CD4-positive, alpha-beta T cell (primary cell): ENCODE data around the gene GRIN2A. TPM values are rescaled to one million over a fixed set of nuclear protein-coding genes. Genes with fewer than 3 reads are reported as not detected.

Experiments
- ATAC-seq: fragments of 200-7000 bp; cut with Tn5 transposase; one replicate; pipeline ENCODE4 v1.10.0; 2022; ENCODE audit warnings: mild to moderate bottlenecking; ENCODE audit not compliant: poor library complexity
- CTCF ChIA-PET: fragments of 350-600 bp; sonication (Branson Sonifier 250); formaldehyde crosslinking; loops from one replicate; lab custom pipeline; 2021; ENCODE audit warnings: antibody characterized with exemption, inconsistent platforms; lab: Charles Lee
- POLR2A ChIA-PET: fragments of 350-600 bp; sonication (Branson Sonifier 250); formaldehyde crosslinking; loops from one replicate; lab custom pipeline; 2021; ENCODE audit warnings: antibody characterized with exemption, inconsistent platforms; lab: Charles Lee
- DNase-seq, 14 experiments: peaks; one replicate each; pipeline ENCODE4 v3.0.0-alpha.2; 2013 to 2020; ENCODE audit warnings: mixed read lengths in 2 of 14
- H3K27ac ChIP-seq, 2 donors: one replicate each; pipeline versions ENCODE4 v1.5.1 to v1.7.0; 2013; ENCODE audit warnings: low read length in 2 of 2, low read depth in 1 of 2, mild to moderate bottlenecking in 1 of 2
- H3K27me3 ChIP-seq, 2 experiments: 1 replicate in 1 of 2; 2 replicates in 1 of 2; pipeline versions ENCODE4 v1.6.1 to v1.7.0; 2013; ENCODE audit warnings: low read length in 2 of 2, control low read depth in 1 of 2, mild to moderate bottlenecking in 1 of 2, moderate library complexity in 1 of 2; ENCODE audit not compliant: insufficient read depth in 2 of 2, control insufficient read depth in 1 of 2
- H3K36me3 ChIP-seq: one replicate; pipeline ENCODE4 v1.6.1; 2013; ENCODE audit warnings: low read length, control low read depth; ENCODE audit not compliant: insufficient read depth
- H3K4me1 ChIP-seq: one replicate; pipeline ENCODE4 v1.6.1; 2013; ENCODE audit warnings: low read length, control low read depth; ENCODE audit not compliant: insufficient read depth
- H3K4me3 ChIP-seq: one replicate; pipeline ENCODE4 v1.5.1; 2013; ENCODE audit warnings: mild to moderate bottlenecking, low read length, moderate library complexity
- H3K9me3 ChIP-seq, 2 experiments: 1 replicate in 1 of 2; 2 replicates in 1 of 2; pipeline versions ENCODE4 v1.6.1 to v1.7.0; 2013; ENCODE audit warnings: low read length in 2 of 2, mild to moderate bottlenecking in 2 of 2, control low read depth in 1 of 2, moderate library complexity in 1 of 2; ENCODE audit not compliant: control insufficient read depth in 1 of 2, insufficient read depth in 1 of 2
- H3K27ac Mint-ChIP-seq: one replicate; pipeline ENCODE4 v1.8.0; 2020; ENCODE audit warnings: mixed read lengths
- H3K27me3 Mint-ChIP-seq: one replicate; pipeline ENCODE4 v1.8.0; 2021; ENCODE audit warnings: mixed read lengths
- H3K36me3 Mint-ChIP-seq: one replicate; pipeline ENCODE4 v1.8.0; 2021; ENCODE audit warnings: low read depth, mixed read lengths
- H3K4me1 Mint-ChIP-seq: one replicate; pipeline ENCODE4 v1.8.0; 2021; ENCODE audit warnings: low read depth, mixed read lengths
- H3K4me3 Mint-ChIP-seq: one replicate; pipeline ENCODE4 v1.8.0; 2020; ENCODE audit warnings: mild to moderate bottlenecking, mixed read lengths
- H3K9me3 Mint-ChIP-seq: one replicate; pipeline ENCODE4 v1.8.0; 2020; ENCODE audit warnings: mixed read lengths
- intact Hi-C, 2 experiments: fragments of 100-400 bp; cut with DNase I in 1 of 2; cut with micrococcal nuclease in 1 of 2; formaldehyde crosslinking; loops; one replicate each; pipeline versions ENCODE4 v1.15.1 to v1.9.0; 2023 to 2025; cut with DNase I, micrococcal nuclease
- total RNA-seq, 174 experiments: library from RNA in 2 of 174; stranded (reverse) in 2 of 174; gene quantifications; one replicate each; pipeline ENCODE4 v1.2.3 and lab custom pipeline; 2021 to 2026
- TF ChIP-seq, protein P1 (sequence below): fragments of 200-600 bp; IDR thresholded peaks from one replicate; pipeline ENCODE4 v1.8.0; 2022; ENCODE audit warnings: antibody characterized with exemption, mild to moderate bottlenecking

The GRIN2A gene
- total RNA-seq, 2 experiments from 2014 or later, result not detected

- H3K4me1 ChIP-seq, result no peaks in the 10 kb centered on the region
- H3K36me3 Mint-ChIP-seq, result no peaks in the 10 kb centered on the region
- ChIA-PET POLR2A (no interaction called here), CTCF (no interaction called here)
- no peak overlapping the region for H3K27ac Mint-ChIP-seq
- peaks cover 13% of the 10 kb centered on the region for H3K27me3 Mint-ChIP-seq
- H3K27me3 ChIP-seq, result peaks cover 0 to 3% of the 10 kb centered on the region in 2 experiments
- H3K36me3 ChIP-seq, result no peaks in the 10 kb centered on the region
- no peak overlapping the region for H3K4me3 Mint-ChIP-seq
- DNase-seq, result no peak
- no peaks in the 10 kb centered on the region for H3K4me1 Mint-ChIP-seq
- intact Hi-C loops, result no loop called here
- TF ChIP-seq, protein P1, sequence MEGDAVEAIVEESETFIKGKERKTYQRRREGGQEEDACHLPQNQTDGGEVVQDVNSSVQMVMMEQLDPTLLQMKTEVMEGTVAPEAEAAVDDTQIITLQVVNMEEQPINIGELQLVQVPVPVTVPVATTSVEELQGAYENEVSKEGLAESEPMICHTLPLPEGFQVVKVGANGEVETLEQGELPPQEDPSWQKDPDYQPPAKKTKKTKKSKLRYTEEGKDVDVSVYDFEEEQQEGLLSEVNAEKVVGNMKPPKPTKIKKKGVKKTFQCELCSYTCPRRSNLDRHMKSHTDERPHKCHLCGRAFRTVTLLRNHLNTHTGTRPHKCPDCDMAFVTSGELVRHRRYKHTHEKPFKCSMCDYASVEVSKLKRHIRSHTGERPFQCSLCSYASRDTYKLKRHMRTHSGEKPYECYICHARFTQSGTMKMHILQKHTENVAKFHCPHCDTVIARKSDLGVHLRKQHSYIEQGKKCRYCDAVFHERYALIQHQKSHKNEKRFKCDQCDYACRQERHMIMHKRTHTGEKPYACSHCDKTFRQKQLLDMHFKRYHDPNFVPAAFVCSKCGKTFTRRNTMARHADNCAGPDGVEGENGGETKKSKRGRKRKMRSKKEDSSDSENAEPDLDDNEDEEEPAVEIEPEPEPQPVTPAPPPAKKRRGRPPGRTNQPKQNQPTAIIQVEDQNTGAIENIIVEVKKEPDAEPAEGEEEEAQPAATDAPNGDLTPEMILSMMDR, result no peak
- peaks cover 4% of the 10 kb centered on the region for H3K9me3 Mint-ChIP-seq
- H3K4me3 ChIP-seq, result no peak overlapping the region
- no peak overlapping the region for H3K27ac ChIP-seq
- H3K9me3 ChIP-seq, result peaks cover 0 to 9% of the 10 kb centered on the region in 2 experiments
- no peak for ATAC-seq
Measured at GRCh38 chr16:10226987-10227306, 44.7 kb upstream of the GRIN2A start.

DNA sequence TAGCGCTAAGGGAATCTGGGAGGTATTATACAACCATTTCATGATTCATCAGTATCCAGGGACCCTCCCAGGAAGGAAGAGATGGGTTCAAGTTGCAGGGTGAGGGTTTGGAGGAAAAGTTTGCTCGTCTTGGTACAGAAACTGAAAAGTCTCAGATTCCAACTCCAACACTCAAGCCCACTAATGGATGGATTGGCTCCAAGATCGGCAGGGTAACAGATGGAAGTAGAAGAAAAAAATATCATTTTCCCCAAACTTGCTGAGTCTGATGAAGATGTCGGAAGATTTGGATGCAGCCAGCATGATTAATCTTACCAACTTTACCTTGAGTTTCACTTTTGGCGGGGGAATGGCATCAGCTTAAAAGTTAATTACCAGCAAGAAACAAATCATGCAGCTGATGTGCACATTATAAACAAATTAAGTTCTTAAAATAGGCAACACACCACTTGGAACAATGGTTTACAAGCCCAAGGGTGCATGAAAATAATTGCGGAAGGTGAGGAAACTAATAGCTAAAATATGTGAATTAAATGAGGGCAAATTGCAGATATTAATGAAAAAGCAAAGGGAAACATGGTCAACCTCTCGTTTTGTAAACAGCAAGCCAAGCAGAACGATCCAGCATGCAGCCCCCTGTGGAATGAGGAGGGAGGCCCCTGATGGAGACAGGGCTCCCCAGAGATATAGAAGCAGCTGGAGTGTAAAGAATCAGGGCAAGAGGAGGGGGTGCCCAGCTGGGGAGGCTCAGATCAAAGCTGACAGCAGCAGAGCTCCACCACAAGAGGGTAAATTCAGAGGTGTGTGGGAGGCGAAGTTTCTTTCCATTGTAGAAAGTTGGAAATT, 44.1 kb upstream of the GRIN2A start:
- H3K36me3 ChIP-seq, result no peaks in the 10 kb centered on the region
- Mint-ChIP-seq H3K36me3 (no peaks in the 10 kb centered on the region), H3K27me3 (peaks cover 13% of the 10 kb centered on the region), H3K4me3 (no peak overlapping the region), H3K4me1 (no peaks in the 10 kb centered on the region), H3K9me3 (peaks cover 4% of the 10 kb centered on the region), H3K27ac (no peak overlapping the region)
- intact Hi-C loops, result no loop called here
- DNase-seq (no peak), ATAC-seq (no peak)
- H3K27ac ChIP-seq, result no peak overlapping the region
- TF ChIP-seq, protein P1, result no peak
- ChIA-PET POLR2A (no interaction called here), CTCF (no interaction called here)
- H3K27me3 ChIP-seq, result peaks cover 0 to 7% of the 10 kb centered on the region in 2 experiments
- H3K4me3 ChIP-seq, result no peak overlapping the region
- H3K9me3 ChIP-seq, result peaks cover 0 to 7% of the 10 kb centered on the region in 2 experiments
- no peaks in the 10 kb centered on the region for H3K4me1 ChIP-seq

GRCh38 chr16:10225653-10226052, 43.4 kb upstream of the GRIN2A start:
- H3K9me3 Mint-ChIP-seq, result peaks cover 4% of the 10 kb centered on the region
- ChIA-PET POLR2A (no interaction called here), CTCF (no interaction called here)
- H3K4me3 Mint-ChIP-seq, result no peak overlapping the region
- H3K27ac Mint-ChIP-seq, result no peak overlapping the region
- H3K4me1 Mint-ChIP-seq, result no peaks in the 10 kb centered on the region
- DNase-seq (no peak), ATAC-seq (no peak)
- Histone ChIP-seq H3K4me3 (no peak overlapping the region), H3K36me3 (no peaks in the 10 kb centered on the region), H3K9me3 (peaks cover 0 to 4% of the 10 kb centered on the region in 2 experiments), H3K27me3 (peaks cover 3 to 7% of the 10 kb centered on the region in 2 experiments), H3K27ac (no peak overlapping the region), H3K4me1 (no peaks in the 10 kb centered on the region)
- peaks cover 13% of the 10 kb centered on the region for H3K27me3 Mint-ChIP-seq
- TF ChIP-seq, protein P1, result no peak
- intact Hi-C loops, result no loop called here
- no peaks in the 10 kb centered on the region for H3K36me3 Mint-ChIP-seq
